Hematopoietic multipotent progenitor cell treated with erythropoietin and hydrocortisone succinate and interleukin-3 and kit ligand, for 15 days (in vitro differentiated cells): ENCODE data around the gene MAP4K3.

Experiments used
- DNase-seq: peaks from one replicate; pipeline ENCODE4 v3.0.0-alpha.2; 2015; ENCODE audit warnings: low spot score

The MAP4K3 gene

GRCh38 chr2:39241588-39241987 is 195.5 kb downstream of the MAP4K3 start:
- no peak for DNase-seq

DNA sequence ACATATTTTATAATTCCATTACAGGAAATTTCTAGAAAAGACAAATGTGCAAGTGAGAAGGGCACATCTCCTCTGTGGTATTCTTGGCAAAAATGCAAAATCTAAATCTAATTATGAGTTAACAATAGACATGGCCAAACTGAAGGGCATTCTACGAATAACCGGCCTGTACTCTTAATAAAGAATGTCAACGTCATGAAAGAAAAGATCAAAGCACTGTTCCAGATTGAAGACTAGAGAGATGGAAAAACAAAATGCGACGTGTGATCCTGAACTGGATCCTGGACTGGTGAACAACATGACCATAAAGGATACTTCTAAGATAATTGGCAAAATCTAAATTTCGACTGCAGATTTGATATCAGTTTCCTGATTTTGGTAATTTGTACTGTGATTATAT is 196.3 kb downstream of the MAP4K3 start:
- DNase-seq, result no peak

GRCh38 chr2:39234754-39235153 is 202.3 kb downstream of the MAP4K3 start:
- no peak for DNase-seq

DNA sequence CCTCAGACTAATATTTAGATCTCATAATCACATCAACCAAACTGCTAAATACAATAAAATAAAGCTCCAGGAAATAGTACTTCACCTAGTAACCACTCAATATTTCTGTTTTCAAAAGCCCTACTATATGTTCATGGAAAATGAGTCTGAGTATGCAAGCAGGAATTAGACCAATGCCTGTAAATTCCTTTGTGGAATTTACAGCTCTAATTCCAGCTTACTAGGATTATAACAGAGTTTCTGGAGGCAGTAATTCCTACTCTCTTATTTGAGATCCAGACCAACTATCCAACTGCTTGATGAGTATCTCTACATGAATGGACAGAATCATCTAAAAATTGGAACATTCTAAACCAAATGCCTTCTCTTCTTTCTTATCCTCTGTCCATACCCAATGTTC is 204.9 kb downstream of the MAP4K3 start:
- no peak for DNase-seq

DNA sequence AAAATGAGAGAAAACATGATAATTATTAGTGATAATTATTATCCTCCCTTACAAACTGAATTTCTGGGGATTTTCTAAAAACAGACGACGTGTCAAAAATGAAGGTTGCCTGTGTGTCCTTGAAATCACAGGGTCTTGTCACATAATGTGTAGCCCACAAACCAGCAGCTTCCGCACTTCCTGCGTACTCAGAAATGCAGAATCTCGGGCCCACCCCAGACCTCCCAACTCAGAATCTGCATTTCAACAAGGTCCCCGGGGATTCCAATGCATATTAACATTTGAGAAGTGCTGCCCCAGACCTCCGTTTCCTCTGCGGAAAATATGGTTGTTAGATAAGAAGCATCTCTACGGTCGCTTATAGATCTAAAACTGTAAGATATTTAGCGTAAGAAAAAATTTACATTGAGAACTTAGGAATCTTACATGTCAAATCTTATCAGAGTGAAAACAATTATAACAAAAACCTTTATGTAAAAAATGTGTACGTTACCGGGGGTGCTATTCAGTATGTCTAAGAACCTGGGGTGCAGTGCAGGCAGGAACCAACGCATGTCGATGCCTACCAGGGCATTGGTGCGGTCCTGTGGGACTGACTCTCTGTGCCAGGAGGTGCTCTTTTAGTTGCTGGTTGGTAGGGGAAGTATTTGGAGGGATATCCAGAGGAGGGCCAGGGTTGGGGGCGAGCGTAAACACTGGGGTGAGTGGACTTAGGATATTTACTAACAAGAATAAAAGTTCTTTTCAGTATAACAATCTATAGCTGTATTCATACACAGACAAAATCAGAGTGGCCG is 208.5 kb downstream of the MAP4K3 start:
- no peak for DNase-seq

GRCh38 chr2:39227628-39228412 is 209.3 kb downstream of the MAP4K3 start:
- peak; percentile 85 for DNase-seq

GRCh38 chr2:39225567-39225966 is 211.5 kb downstream of the MAP4K3 start:
- no peak for DNase-seq

DNA sequence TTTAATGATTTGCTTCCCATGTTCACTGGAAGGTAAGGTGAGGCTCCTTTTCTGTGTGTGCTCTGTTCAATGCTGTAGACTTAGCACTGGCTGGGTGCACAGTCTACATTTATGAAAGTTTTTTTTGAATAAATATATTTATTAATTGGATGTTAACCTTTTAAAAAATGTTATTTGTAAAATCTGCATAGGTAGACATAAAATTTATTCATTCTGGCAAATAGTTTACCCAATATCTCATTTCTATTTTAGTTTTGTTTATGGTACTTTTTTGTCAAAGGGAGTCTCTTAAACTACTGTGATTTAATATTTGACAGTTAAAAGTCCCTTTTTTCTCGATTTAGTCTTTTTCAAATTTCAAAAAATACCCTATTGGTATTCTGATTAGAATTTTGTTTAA is 213.2 kb downstream of the MAP4K3 start:
- no peak for DNase-seq

- no peak for DNase-seq
Measured at GRCh38 chr2:39221459-39221858, 215.6 kb downstream of the MAP4K3 start.

DNA sequence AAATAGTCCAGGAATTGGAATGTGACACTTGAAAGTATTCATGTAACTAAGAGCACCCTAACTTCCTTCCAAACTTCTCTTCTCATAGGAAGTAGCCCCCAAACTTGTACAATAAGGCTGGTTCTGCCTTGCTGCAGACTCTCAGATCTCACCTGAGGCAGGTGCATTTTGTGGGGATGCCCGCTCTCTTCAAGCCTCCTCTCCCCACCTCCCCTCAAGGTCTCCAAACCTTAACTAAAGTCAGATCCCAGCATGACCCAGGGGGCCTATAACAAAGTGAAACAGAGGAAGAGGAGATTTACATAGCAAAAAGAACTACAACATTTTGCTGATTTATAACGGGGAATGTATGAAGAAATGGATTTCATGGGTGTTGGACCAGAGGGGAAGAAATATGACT is 216.9 kb downstream of the MAP4K3 start:
- no peak for DNase-seq

DNA sequence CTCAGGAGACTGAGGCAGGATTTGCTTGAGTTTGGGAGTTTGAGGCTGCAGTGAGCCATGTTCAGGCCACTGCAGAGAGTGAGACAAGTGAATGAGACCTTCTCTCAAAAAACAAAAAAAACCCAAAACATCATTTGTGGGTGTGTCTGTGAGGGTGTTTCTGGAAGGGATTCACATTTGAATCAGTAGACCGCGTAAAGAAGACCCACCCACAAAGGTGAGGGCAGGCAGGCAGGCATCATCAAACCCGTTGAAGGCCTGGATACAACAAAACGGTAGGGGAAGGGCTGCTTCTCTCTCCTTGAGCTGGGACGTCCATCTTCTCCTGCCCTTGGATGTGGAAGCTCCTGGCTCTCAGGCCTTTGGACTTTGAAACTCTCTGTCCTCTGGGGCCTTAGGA is 218.7 kb downstream of the MAP4K3 start:
- no peak for DNase-seq

GRCh38 chr2:39217192-39217550 is 219.9 kb downstream of the MAP4K3 start:
- no peak for DNase-seq

GRCh38 chr2:39216346-39217191 is 220.5 kb downstream of the MAP4K3 start:
- DNase-seq, result no peak

- no peak for DNase-seq
Measured at GRCh38 chr2:39215545-39215944, 221.5 kb downstream of the MAP4K3 start.

DNA sequence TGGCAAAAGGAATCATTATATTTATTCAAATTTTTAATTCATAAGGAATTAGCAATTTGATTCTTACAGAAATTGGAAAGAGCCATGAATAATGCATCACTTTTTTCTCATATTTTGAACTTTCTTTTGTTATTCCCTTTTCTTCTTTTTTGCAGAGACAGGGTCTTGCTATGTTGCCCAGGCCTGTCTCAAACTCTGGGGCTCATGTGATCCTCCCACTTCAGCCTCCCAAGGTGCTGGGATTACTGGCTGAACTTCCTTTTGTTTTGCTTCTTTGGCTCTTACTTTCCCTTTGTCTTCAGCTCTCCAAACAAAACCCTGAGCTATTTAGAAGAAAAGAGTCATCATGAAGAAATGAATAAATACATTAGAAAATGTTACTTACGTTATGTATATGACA is 224.1 kb downstream of the MAP4K3 start:
- DNase-seq, result no peak

DNA sequence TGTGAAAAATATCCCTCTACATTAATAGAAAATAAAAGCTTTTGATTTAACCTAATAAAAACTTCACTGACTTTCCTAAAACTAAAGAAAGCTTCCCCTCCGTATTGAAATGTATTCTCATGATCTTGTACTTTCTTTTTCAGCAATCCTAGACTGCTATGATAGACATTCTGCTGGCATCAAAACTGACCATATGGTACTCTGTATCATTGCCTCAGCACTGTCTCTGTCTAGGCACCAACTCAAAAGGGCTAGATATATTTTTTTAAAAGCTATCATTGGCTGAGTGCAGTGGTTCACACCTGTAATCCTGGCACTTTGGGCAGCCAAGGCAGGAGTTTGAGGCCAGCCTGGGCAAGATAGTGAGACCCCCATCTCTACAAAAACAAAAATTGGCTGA is 226.2 kb downstream of the MAP4K3 start:
- DNase-seq, result no peak

DNA sequence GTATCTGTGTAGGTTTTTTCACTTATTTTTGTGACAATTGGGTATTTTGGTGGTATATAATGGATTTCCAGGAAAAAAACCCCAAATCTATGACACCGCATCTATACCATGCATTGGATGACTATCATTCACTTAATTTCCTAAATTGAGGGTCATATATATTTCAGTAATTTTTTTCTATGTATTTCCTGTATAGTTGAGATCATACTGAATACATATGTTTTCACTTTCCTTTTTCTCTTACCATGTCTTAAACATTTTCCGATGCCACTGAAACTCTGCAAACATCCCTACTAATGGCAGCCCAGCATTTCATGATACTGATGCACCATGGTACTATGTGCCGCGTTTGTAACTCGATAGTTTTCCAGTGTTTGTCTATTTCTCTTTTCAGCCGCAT is 233.7 kb downstream of the MAP4K3 start:
- no peak for DNase-seq

GRCh38 chr2:39202639-39203369 is 234.3 kb downstream of the MAP4K3 start:
- DNase-seq, result no peak
